RWPE1 (cell line): ENCODE data around the gene P2RX4.

Experiments used
- CTCF ChIA-PET: fragments of 350-600 bp; sonication (Branson Sonifier 250); formaldehyde crosslinking; extraction: SDS; loops from one replicate; lab custom pipeline; 2021; lab: Yijun Ruan, JAX
- POLR2A ChIA-PET: fragments of 400-600 bp; formaldehyde crosslinking; extraction: SDS; loops from one replicate; lab custom pipeline; 2020; ENCODE audit warnings: antibody characterized with exemption; ENCODE audit not compliant: low non-redundant PET; lab: Yijun Ruan, JAX
- DNase-seq: peaks from one replicate; pipeline ENCODE4 v3.0.0; 2012; ENCODE audit warnings: low spot score
- H3K27ac ChIP-seq: fragments of 450-650 bp; 2 replicates; pipeline ENCODE4 v1.5.1; 2017
- TF ChIP-seq, protein P1 (sequence below): fragments of 450-650 bp; conservative IDR thresholded peaks from 2 replicates; pipeline ENCODE4 v1.5.1; 2017; ENCODE audit warnings: low read depth, mild to moderate bottlenecking

P2RX4 gene

DNA sequence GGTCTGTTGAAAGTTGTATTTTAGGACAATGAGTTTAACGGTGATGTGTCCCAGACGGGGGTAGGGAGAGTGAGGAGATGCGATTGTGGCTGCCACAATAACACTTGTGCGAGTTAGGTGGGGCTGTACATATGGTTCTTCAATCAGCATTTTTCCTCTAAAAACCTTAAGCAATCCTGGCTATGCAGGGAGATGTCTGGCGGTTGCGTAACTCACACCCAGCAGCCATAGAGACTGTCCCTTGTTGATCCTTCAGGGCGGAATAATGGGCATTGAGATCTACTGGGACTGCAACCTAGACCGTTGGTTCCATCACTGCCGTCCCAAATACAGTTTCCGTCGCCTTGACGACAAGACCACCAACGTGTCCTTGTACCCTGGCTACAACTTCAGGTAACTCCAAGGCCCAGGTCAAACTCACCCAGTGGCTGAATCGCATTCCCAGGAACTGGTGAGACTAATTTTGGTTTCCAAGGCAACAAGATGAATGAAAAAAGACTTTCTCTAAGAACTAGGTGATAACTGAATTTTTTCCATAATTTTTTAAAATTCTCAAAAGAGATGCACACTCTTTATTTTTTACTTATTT lies 42.6 kb upstream of the P2RX4 start:
- no peak for DNase-seq
- ChIA-PET CTCF (interaction anchor here (0.6 kb wide), 1 partner anchor 196 kb away, joined by 3 read pairs; no protein-coding TSS in a partner anchor), POLR2A (no interaction called here)
- no peak overlapping the region for H3K27ac ChIP-seq
- TF ChIP-seq, protein P1, sequence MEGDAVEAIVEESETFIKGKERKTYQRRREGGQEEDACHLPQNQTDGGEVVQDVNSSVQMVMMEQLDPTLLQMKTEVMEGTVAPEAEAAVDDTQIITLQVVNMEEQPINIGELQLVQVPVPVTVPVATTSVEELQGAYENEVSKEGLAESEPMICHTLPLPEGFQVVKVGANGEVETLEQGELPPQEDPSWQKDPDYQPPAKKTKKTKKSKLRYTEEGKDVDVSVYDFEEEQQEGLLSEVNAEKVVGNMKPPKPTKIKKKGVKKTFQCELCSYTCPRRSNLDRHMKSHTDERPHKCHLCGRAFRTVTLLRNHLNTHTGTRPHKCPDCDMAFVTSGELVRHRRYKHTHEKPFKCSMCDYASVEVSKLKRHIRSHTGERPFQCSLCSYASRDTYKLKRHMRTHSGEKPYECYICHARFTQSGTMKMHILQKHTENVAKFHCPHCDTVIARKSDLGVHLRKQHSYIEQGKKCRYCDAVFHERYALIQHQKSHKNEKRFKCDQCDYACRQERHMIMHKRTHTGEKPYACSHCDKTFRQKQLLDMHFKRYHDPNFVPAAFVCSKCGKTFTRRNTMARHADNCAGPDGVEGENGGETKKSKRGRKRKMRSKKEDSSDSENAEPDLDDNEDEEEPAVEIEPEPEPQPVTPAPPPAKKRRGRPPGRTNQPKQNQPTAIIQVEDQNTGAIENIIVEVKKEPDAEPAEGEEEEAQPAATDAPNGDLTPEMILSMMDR = no peak

DNA sequence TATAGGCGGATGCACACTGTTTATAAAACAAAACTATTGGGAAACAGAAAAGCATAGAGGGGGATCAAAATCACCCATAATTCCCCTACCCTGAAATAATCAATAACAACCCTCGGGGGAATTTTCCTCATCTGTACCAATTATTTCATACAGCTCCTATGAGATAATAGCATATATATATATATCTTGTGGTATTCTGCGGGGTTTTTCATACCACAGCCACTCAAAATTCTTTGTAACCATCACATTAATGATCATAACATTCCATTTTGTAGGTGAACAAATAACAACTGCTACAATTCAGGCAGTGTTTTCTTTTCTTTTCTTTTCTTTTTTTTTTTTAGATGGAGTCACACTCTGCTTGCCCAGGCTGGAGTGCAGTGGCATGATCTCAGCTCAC lies 42.0 kb upstream of the P2RX4 start:
- POLR2A ChIA-PET = no interaction called here
- TF ChIP-seq, protein P1 = no peak
- no peak for DNase-seq
- H3K27ac ChIP-seq = no peak overlapping the region
- CTCF ChIA-PET = no interaction called here

DNA sequence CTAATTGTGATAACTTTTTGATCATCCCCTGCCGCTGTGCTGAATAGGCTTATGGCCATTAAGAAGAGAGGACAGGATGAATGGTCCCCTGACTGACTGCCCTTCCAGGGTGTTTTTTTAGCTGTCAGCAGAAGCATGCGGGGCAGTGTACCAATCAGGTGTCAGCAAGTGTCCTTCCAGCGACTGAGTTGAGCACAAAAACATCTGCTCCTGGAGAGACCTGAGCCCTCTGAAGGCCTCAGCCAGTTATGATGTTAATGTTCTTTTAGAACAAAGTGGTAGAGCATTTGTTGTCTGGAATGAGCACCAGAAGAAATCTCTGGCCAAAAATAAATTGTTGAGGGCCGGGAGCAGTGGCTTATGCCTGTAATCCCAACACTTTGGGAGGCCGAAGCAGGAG lies 39.8 kb upstream of the P2RX4 start:
- ChIA-PET POLR2A (no interaction called here), CTCF (no interaction called here)
- DNase-seq = no peak
- H3K27ac ChIP-seq = no peak overlapping the region
- TF ChIP-seq, protein P1 = no peak

DNA sequence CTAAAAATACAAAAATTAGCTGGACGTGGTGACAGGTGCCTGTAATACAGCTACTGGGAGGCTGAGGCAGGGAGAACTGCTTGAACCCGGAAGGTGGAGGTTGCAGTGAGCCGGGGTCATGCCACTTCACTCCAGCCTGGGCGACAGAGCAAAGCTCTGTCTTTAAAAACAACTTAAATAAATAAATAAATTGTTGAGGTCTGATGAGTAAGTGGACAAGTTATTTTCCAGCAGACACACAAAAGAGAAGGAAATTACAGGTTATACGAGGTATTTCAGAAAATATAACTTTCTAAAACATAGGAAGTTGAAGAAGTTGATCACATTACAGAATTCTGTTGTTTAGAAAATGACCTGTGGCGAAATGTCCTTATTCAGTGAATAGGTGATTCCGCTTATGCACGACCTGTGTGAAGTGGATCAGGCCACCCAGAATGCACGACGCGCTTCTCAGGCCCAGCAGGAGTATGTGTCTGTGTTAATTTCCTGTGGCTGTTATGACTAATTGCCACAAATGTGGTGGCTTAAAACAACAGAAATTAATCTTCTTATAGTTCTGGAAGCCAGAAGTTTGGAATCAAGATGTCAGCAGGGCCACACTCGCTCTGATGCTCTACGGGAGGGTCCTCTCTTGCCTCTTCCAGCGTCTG lies 39.2 kb upstream of the P2RX4 start:
- no peak for DNase-seq
- TF ChIP-seq, protein P1 = no peak
- H3K27ac ChIP-seq = no peak overlapping the region
- POLR2A ChIA-PET = no interaction called here
- CTCF ChIA-PET = no interaction called here

DNA sequence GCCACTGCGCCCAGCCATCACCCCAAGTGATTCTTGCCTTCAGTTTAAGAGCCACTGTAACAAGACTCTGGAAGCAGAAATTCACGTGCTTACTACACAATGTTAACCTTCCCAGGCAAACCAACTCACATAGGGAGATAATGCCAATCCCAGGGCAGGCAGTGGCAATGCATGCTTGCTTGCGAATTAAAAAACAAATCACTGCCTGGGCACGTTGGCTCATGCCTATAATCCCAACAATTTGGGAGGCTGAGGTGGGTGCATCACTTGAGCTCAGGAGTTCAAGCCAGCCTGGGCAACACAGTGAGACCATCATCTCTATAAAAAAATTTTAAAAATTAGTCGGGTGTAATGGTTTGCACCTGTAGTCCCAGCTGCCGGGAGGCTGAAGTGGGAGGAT lies 37.8 kb upstream of the P2RX4 start:
- no peak for DNase-seq

DNA sequence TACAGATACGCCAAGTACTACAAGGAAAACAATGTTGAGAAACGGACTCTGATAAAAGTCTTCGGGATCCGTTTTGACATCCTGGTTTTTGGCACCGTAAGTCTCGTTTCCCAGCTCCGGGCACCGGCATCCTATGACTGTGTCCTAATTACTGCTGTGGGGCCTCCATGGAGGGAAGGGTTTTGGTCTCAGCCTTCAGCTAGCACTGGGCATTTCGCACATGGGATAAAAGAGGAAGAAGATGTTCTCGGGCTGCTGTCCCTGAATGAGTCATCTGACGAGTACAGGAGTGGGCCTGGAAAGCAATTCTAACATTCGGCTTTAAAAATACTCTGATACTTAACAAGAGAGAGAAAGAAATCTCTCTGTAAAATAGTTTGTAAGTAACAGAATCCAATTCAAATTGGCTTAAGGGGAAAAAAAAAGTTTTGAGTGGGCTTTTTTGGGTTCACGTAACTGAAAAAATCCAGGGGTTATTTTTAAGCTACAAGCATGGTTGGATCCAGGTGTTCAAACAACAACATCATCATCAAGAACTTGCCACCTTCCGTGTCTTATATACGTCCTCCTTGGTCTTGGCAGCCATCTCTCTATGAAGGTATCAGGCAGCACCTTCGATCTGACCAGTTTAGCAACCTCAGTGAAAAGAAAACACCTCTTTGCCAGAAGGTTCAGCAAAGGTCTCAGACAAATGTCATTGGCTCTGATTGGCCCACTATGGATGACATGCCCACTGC lies 34.4 kb upstream of the P2RX4 start:
- DNase-seq = no peak
- CTCF ChIA-PET = no interaction called here
- POLR2A ChIA-PET = no interaction called here
- no peak overlapping the region for H3K27ac ChIP-seq
- TF ChIP-seq, protein P1 = no peak

More for the DNA sequence above, 37.8 kb upstream of the P2RX4 start:
- no peak overlapping the region for H3K27ac ChIP-seq
- ChIA-PET CTCF (interaction anchor here (0.7 kb wide), 1 partner anchor 647 kb away, joined by 3 read pairs; no protein-coding TSS in a partner anchor), POLR2A (no interaction called here)
- TF ChIP-seq, protein P1 = no peak
